Left cardiac atrium (tissue), 4 donors: ENCODE data around the gene TTF2. TPM values are rescaled to one million over a fixed set of nuclear protein-coding genes. Genes with fewer than 3 reads are reported as not detected.
"Not testable (repeated sequence)": the region's sequence is repeated elsewhere in the genome, so short reads cannot be mapped to it uniquely, and the experiment has no call there.

Experiments used
- ATAC-seq, 2 donors: fragments of 200-7000 bp; cut with Tn5 transposase; one replicate each; pipeline ENCODE4 v1.9.1; 2020; ENCODE audit warnings: mild to moderate bottlenecking in 2 of 2, moderate library complexity in 2 of 2
- DNase-seq: peaks from one replicate; pipeline ENCODE4 v3.0.0-alpha.2; 2020
- intact Hi-C, 2 donors: fragments of 100-400 bp; cut with DNase I; formaldehyde crosslinking; loops; one replicate each; pipeline versions ENCODE4 v1.14.1 to v1.15.1; 2022 to 2023
- total RNA-seq, 2 donors: library from RNA; stranded (reverse); fragmentation: NEBNext Ultra II Directional; extraction: Animal tissue kit (Norgen Biotek cat#: 25700); gene quantifications; one replicate each; pipeline ENCODE4 v1.2.1, GENCODE V29; 2021
- donor health status: DM: no; HTN: yes; CAD: no.
- donor health status: DM: no; HTN: yes; CAD: no; lungs with severe emphysema.
- donor health status: DM: yes; HTN: yes; CAD: no.
- donor health status: Dilated cardiomyopathy.

The TTF2 gene
- total RNA-seq, 2 donors from 2014 or later, result 8.0 to 9.4 TPM

GRCh38 chr1:117077267-117077666 lies 17.1 kb downstream of the TTF2 start:
- DNase-seq (no peak), ATAC-seq (peak in 1 of 2 donors; percentile 90)
- intact Hi-C loops, result no loop called here

- DNase-seq (no peak), ATAC-seq (peak in 1 of 2 donors; percentile 42)
- intact Hi-C loops, result no loop called here
These were observed 19.6 kb downstream of the TTF2 start for GRCh38 chr1:117079737-117080136.

DNA sequence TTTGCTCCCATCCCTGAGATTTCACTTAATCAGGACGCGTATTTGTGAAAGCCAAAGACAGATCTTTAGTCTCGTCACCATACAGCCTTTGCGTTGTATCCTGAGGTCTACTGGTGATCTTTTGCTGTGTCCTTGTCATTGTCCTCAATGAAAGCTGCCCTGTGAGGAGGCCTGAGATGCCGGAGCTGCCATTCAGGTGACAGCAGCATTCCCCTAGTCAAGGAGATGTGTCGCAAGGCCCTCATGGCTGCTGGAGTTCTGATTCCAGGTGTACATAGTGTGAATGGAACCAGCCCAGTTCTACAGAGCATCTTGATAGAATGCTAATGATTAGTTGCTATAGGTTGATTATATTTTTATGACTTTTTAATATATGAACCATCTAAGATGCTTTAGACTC lies 24.1 kb downstream of the TTF2 start:
- ATAC-seq, result no peak
- DNase-seq, result no peak
- intact Hi-C loops, result no loop called here

GRCh38 chr1:117087686-117088085 lies 27.6 kb downstream of the TTF2 start:
- intact Hi-C loops, result no loop called here
- ATAC-seq, result no peak
- DNase-seq, result no peak

- ATAC-seq (no peak), DNase-seq (no peak)
- intact Hi-C loops, result no loop called here
These were observed 29.9 kb downstream of the TTF2 start for GRCh38 chr1:117089996-117090395.

GRCh38 chr1:117092594-117092993 lies 32.5 kb downstream of the TTF2 start:
- DNase-seq, result no peak
- intact Hi-C loops, result no loop called here
- peak in 1 of 2 donors; percentile 9 for ATAC-seq

- ATAC-seq (peak; percentile 79 to 97), DNase-seq (peak; percentile 61)
- intact Hi-C loops, result no loop called here
These were observed 33.0 kb downstream of the TTF2 start for GRCh38 chr1:117093091-117093534.

DNA sequence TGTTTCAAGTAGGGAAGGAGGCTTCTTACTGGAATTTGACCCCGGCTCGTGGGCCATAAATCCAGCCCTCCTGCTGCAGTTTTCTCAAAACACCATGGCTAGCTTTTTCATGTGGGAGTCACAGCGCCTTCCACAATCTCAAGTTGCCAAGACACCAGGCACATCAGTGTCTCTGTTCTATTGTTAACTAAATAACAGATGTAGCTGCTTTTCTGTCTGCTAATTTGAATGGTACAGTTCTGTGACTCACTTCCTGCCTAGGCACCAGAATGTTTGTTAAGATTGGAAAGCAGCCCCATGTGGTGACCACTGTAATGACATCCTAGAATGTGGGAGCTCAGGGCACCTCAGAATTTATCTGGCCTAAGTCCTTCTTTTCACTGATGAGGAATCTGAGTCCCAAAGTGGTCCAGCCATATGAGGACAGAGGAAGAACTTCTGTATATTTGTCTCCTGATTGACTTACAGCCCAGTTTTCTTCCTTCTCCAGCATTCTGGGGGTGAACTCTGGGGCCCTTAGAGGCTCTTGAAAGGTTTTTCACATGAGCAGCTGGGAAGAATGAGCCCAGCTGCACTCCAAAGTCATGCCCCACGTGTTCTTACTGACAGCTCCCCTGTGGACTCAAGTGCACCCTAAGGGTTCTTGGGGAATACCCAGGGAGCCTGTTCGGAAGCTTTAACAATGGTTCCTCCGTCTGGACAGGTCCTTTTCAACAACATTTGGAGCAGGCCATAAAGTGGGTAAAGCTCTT lies 33.9 kb downstream of the TTF2 start:
- intact Hi-C loops, result no loop called here
- ATAC-seq, result peak in 1 of 2 donors; percentile 32

GRCh38 chr1:117094841-117095604 lies 34.9 kb downstream of the TTF2 start:
- ATAC-seq, result no peak
- no peak for DNase-seq
- intact Hi-C loops, result no loop called here

More for the DNA sequence above, 33.9 kb downstream of the TTF2 start:
- DNase-seq, result no peak

DNA sequence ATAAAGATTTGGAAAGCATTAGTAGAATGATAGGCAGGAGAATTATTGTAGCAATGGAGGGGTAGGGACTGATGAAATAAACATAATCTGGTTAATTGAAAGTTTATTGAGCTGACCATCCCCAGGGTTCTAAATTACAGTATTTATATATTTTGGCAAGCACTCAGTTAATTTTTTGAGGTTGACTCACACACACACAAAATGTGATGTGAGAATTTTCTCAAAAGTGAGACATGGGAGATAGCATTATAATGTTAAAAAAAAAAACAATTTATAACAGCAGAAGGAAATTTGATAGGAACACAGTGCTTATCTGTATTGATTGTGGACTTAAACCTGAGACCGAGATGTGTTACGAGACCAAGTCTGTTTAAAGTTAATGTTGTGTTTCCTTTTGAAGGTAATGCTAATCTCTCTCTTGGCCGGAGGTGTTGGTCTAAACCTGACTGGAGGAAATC lies 36.9 kb downstream of the TTF2 start:
- DNase-seq (no peak), ATAC-seq (no peak)
- intact Hi-C loops, result no loop called here

- intact Hi-C loops, result no loop called here
- no peak for DNase-seq
- no peak for ATAC-seq
These were observed 37.3 kb downstream of the TTF2 start for GRCh38 chr1:117097443-117097842.

GRCh38 chr1:117098287-117098890 lies 38.3 kb downstream of the TTF2 start:
- ATAC-seq, result no peak
- intact Hi-C loops, result no loop called here
- DNase-seq, result no peak

DNA sequence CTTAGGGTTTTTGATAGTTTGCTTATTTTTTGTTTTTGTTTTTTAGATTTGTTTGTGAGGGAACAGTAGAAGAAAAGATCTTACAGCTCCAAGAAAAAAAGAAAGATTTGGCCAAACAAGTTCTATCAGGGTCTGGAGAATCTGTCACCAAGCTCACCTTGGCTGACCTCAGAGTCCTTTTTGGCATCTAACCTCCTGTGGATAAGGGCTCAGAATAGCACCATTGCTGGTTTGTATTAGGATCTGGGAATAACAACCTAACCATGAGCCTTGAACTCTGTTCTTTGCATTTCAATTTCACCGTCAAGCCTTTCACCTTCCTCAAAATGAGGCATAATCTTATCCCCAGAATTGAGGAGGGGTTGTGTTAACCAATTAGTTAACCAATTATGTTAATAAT lies 41.2 kb downstream of the TTF2 start:
- DNase-seq, result no peak
- intact Hi-C loops, result no loop called here
- ATAC-seq, result no peak

- intact Hi-C loops, DNase-seq, ATAC-seq: not testable (repeated sequence)
These were observed 41.7 kb downstream of the TTF2 start for GRCh38 chr1:117101858-117102257.

- DNase-seq, result no peak
- intact Hi-C loops, result no loop called here
- ATAC-seq, result no peak
These were observed 44.9 kb downstream of the TTF2 start for GRCh38 chr1:117104986-117105385.

DNA sequence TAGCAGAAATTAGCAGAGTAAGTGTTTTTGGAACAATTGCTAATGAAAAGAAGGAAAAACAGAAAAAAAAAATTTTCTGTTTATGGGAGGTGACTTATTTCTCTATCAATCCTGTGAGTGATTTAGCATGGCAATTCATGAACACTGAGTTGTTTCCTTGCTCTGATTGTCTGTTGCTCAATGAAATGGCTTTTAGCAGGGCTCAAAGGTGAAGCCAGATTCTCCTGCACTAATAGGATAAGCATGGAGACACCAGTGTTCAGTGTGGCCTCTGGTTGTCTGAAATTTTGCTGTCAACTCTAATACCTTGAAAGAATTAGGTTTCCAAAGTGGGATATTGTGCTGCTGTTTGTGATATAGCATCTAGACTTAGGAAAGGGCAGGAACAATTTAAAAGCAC lies 45.6 kb downstream of the TTF2 start:
- DNase-seq (no peak), ATAC-seq (no peak)
- intact Hi-C loops, result no loop called here

- DNase-seq (no peak), ATAC-seq (no peak)
- intact Hi-C loops, result no loop called here
These were observed 46.4 kb downstream of the TTF2 start for GRCh38 chr1:117106478-117106877.

DNA sequence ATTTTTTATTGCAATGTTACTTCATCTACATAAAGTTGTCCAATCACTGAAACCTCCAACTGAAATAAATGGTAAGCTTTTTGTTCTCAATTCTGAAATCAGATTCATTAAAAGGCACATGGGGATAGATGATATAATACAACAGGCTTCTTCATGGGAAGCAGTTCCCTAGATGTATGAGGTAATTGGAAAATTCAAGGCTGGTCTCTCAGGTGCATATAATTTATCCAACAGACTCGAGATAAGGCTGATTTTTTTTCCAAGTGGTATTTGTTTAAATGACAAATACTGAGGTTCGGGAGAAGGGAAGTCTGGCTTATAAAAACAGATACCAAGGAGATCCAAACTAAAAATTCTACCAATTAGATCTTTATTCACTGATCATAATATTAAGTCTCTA lies 47.2 kb downstream of the TTF2 start:
- intact Hi-C loops, result no loop called here
- DNase-seq (no peak), ATAC-seq (no peak)

DNA sequence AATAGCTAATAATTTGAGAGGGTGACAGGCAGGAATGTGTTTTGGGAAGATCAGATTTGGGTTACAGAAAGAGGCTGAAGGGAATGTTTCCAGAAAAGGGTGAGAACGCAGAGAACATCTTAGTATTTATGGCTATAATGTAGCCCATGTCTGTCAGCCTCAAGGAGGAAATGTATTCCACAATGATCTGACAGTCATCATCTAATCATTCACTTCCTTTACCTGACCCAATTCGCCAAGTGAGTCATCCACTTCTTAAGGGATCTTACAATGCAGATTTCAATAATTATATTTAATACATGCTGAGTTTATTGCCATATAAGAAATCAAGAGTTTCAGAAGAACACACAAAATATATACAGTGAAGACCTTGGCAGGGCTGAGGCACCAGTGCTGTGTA lies 50.6 kb downstream of the TTF2 start:
- DNase-seq, result no peak
- no peak for ATAC-seq
- intact Hi-C loops, result no loop called here

DNA sequence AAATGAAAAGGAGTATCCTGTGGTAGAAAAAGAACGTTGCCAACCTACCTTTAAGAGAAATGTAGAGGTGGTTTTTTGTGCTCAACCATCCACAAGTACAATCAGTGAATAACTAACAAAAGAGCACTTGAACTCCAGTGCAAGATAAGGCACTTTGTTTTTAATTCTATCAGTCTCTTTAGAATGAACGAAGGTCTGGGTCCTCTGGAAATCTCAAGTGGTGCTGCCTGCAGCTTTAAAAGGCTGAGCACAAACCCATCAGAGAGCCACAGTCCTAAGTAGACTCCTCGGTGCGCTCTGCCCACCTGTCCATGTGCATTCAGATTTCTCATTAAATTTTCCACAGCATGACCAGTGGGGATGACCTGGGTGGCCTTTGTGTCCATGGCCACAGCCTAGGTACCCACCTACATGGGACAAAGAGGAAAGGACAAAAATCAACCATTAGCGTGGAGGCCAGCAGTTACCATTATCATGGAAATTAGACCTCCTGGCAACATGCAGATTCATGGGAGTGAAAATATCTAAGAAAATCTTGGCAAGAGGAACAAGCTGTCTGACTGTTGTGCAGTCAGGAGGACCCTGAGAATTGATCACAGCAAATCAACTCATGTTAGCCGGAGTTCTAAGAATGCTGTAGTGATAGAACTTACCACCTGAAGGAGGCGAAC lies 52.1 kb downstream of the TTF2 start:
- intact Hi-C loops, result no loop called here
- ATAC-seq, result no peak
- DNase-seq, result no peak
